ENCODE measurements around the gene XIRP1. TPM values are rescaled to one million over a fixed set of nuclear protein-coding genes. Genes with fewer than 3 reads are reported as not detected.

The XIRP1 gene
- total RNA-seq, 1 donor: under 0.01 TPM

- peaks cover under 1% of the 10 kb centered on the region for H4K20me1 ChIP-seq (ENCODE audit: insufficient read depth, low read length)
- no peak for TF ChIP-seq CTCF (IDR thresholded peaks at IDR 0.05; ENCODE audit: extremely low read depth, low read depth, low read length)
- no peak overlapping the region for H2AFZ ChIP-seq (ENCODE audit: low read length)
- H3K79me2 ChIP-seq (ENCODE audit: insufficient read depth, low read length): peaks cover 2% of the 10 kb centered on the region
- no peak overlapping the region for H3K27ac ChIP-seq (ENCODE audit: low read depth, low read length)
- peaks cover 16% of the 10 kb centered on the region for H3K36me3 ChIP-seq (ENCODE audit: insufficient read depth, low read length)
- no peaks in the 10 kb centered on the region for H3K27me3 ChIP-seq (ENCODE audit: insufficient read depth, low read length)
- H3K4me3 ChIP-seq (ENCODE audit: insufficient read depth, low read length): no peak overlapping the region
- H3K4me1 ChIP-seq (ENCODE audit: insufficient read depth, low read length): peaks cover 4% of the 10 kb centered on the region
- no peaks in the 10 kb centered on the region for H3K9me3 ChIP-seq (ENCODE audit: low read depth, low read length)
- H3K4me2 ChIP-seq (ENCODE audit: insufficient read depth, low read length): no peak overlapping the region
- DNase-seq (ENCODE audit: insufficient read length, low spot score, missing footprints): no peak
Measured at GRCh38 chr3:39135170-39135805, 57.1 kb downstream of the XIRP1 start.

GRCh38 chr3:39134305-39134704 is 58.1 kb downstream of the XIRP1 start:
- H3K9me3 ChIP-seq (ENCODE audit: low read depth, low read length): no peaks in the 10 kb centered on the region

GRCh38 chr3:39133822-39134221 is 58.6 kb downstream of the XIRP1 start:
- Histone ChIP-seq H4K20me1 (ENCODE audit: insufficient read depth, low read length) (no peaks in the 10 kb centered on the region), H3K4me3 (ENCODE audit: insufficient read depth, low read length) (no peak overlapping the region), H3K36me3 (ENCODE audit: insufficient read depth, low read length) (peaks cover 10% of the 10 kb centered on the region), H2AFZ (ENCODE audit: low read length) (no peak overlapping the region), H3K27ac (ENCODE audit: low read depth, low read length) (no peak overlapping the region), H3K4me1 (ENCODE audit: insufficient read depth, low read length) (peaks cover under 1% of the 10 kb centered on the region), H3K9me3 (ENCODE audit: low read depth, low read length) (no peaks in the 10 kb centered on the region), H3K4me2 (ENCODE audit: insufficient read depth, low read length) (no peak overlapping the region), H3K27me3 (ENCODE audit: insufficient read depth, low read length) (no peaks in the 10 kb centered on the region), H3K79me2 (ENCODE audit: insufficient read depth, low read length) (no peaks in the 10 kb centered on the region)
- no peak for TF ChIP-seq CTCF (IDR thresholded peaks at IDR 0.05; ENCODE audit: extremely low read depth, low read depth, low read length)
- DNase-seq (ENCODE audit: insufficient read length, low spot score, missing footprints): no peak

More at GRCh38 chr3:39134305-39134704, 58.1 kb downstream of the XIRP1 start:
- H3K4me3 ChIP-seq (ENCODE audit: insufficient read depth, low read length): no peak overlapping the region
- no peaks in the 10 kb centered on the region for H4K20me1 ChIP-seq (ENCODE audit: insufficient read depth, low read length)
- DNase-seq (ENCODE audit: insufficient read length, low spot score, missing footprints): no peak
- TF ChIP-seq CTCF (IDR thresholded peaks at IDR 0.05; ENCODE audit: extremely low read depth, low read depth, low read length): no peak
- no peak overlapping the region for H3K27ac ChIP-seq (ENCODE audit: low read depth, low read length)
- H3K4me1 ChIP-seq (ENCODE audit: insufficient read depth, low read length): peaks cover 4% of the 10 kb centered on the region
- no peak overlapping the region for H2AFZ ChIP-seq (ENCODE audit: low read length)
- no peaks in the 10 kb centered on the region for H3K27me3 ChIP-seq (ENCODE audit: insufficient read depth, low read length)
- H3K36me3 ChIP-seq (ENCODE audit: insufficient read depth, low read length): peaks cover 10% of the 10 kb centered on the region
- no peaks in the 10 kb centered on the region for H3K79me2 ChIP-seq (ENCODE audit: insufficient read depth, low read length)
- H3K4me2 ChIP-seq (ENCODE audit: insufficient read depth, low read length): no peak overlapping the region

Small RNA genes within 50 kb of the gene (small RNA-seq; reads per million reads assigned to genes)
- gene RF00017: not detected

Other genes with a start within 250 kb of the XIRP1 start
- under 0.01 TPM in 1 of 2 replicates, not detected in the other for gene SCN11A, start 140.7 kb downstream of the XIRP1 start, total RNA-seq
- gene WDR48, start 140.6 kb downstream of the XIRP1 start, total RNA-seq: 39.8 TPM in 2 replicates
- gene GORASP1, start 85.0 kb downstream of the XIRP1 start, total RNA-seq: 44.5 and 46.0 TPM in 2 replicates
- gene TTC21A, start 84.9 kb downstream of the XIRP1 start, total RNA-seq: 6.9 and 8.5 TPM in 2 replicates
- 5.8 and 8.0 TPM in 2 replicates for gene CSRNP1, start 39.0 kb downstream of the XIRP1 start, total RNA-seq
- gene CX3CR1, start 87.4 kb upstream of the XIRP1 start, total RNA-seq: under 0.01 TPM in 2 replicates
- gene CCR8, start 137.1 kb upstream of the XIRP1 start, total RNA-seq: not detected in 2 replicates
- 28.2 and 29.2 TPM in 2 replicates for gene SLC25A38, start 190.8 kb upstream of the XIRP1 start, total RNA-seq
- gene RPSA, start 214.1 kb upstream of the XIRP1 start, total RNA-seq: 1,028 and 1,154 TPM in 2 replicates